ENCODE measurements around the gene BST2. TPM values are rescaled to one million over a fixed set of nuclear protein-coding genes. Genes with fewer than 3 reads are reported as not detected.

BST2 gene
- total and polyA plus RNA-seq, 8 donors = 3.9 to 34.6 (median 16.5) TPM

DNA sequence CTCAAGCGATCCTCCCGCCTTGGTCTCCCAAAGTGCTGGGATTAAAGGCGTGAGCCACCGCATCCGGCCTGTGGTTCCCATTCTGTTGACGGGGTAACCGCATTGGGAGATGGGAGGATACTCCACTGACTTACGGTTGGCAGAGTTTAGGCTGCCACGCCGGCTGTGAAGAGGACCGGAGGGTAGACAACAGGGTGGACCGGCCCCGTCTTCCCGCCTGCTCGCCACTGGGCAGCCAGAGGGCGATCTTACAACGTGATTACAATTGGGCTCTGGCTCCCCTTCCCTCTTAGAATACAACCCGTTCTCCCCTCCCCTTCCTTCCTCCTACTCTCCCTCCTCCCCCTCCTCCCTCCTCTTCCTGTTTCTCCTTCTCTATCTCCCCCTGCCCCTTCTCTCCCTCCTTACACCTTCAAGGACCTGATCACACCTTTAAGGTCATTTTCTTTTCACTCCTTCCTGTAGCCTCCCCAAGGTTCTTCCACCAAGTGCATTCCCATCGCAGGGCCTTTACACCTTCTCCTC, 10.5 kb downstream of the BST2 start:
- TF ChIP-seq, protein P1, sequence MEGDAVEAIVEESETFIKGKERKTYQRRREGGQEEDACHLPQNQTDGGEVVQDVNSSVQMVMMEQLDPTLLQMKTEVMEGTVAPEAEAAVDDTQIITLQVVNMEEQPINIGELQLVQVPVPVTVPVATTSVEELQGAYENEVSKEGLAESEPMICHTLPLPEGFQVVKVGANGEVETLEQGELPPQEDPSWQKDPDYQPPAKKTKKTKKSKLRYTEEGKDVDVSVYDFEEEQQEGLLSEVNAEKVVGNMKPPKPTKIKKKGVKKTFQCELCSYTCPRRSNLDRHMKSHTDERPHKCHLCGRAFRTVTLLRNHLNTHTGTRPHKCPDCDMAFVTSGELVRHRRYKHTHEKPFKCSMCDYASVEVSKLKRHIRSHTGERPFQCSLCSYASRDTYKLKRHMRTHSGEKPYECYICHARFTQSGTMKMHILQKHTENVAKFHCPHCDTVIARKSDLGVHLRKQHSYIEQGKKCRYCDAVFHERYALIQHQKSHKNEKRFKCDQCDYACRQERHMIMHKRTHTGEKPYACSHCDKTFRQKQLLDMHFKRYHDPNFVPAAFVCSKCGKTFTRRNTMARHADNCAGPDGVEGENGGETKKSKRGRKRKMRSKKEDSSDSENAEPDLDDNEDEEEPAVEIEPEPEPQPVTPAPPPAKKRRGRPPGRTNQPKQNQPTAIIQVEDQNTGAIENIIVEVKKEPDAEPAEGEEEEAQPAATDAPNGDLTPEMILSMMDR (IDR thresholded peaks at IDR 0.05) = peak in 1 of 4 donors; percentile 15
- Histone ChIP-seq H3K27ac (no peak overlapping the region), H3K4me1 (peaks cover 0 to 7% (median 6%) of the 10 kb centered on the region in 3 donors), H3K4me3 (no peak overlapping the region), H3K27me3 (peaks cover 0 to 4% (median 0%) of the 10 kb centered on the region in 4 donors), H3K9me3 (no peaks in the 10 kb centered on the region), H3K36me3 (no peaks in the 10 kb centered on the region)
- DNase-seq = peak in 2 of 6 donors; percentile 41 to 68
- intact Hi-C loops (cut with DNase I) = no loop called here
- FAIRE-seq = no peak
- peak in 2 of 4 donors; percentile 33 to 48 for ATAC-seq
- WGBS, 2 donors = 19 to 24% methylated on average over 18 to 19 of the region's 19 CpGs

DNA sequence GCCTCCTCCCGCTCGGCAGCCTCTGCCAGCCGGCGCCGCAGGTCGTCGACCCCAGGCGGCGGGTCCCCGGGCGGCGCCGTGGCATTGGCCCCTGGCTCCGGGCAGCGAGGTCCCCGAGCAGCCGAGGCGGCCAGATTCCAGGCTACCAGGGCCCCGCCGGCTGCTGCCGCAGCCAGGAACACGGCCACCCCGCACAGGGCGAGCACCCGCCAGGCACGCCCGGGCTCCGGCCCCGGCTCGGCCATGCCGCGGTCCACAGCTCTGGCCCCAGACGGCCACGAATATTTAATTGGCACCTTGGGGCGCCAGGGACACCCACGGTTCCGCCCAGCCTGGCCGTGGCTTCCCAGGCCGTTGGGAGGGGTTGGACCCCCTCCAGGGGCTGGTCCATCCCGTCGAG, 11.5 kb downstream of the BST2 start, which contains the start of gene CCDC194:
CCDC194 (minus strand) TSS at position 283 of the 400 bp plus-strand sequence; CDS start at position 245, 38 bp downstream.
- DNase-seq (peak in 1 of 6 donors; percentile 61), FAIRE-seq (no peak), ATAC-seq (no peak)
- intact Hi-C loops (cut with DNase I) = no loop called here
- Histone ChIP-seq H3K4me3 (no peak within 1 kb of the TSS), H3K4me1 (peaks cover 0 to 7% (median 6%) of the 10 kb centered on the region in 3 donors), H3K9me3 (no peaks in the 10 kb centered on the region), H3K36me3 (no peaks in the 10 kb centered on the region), H3K27me3 (peaks cover 0 to 4% (median 0%) of the 10 kb centered on the region in 4 donors), H3K27ac (no peak within 1 kb of the TSS)
- TF ChIP-seq, protein P1 (IDR thresholded peaks at IDR 0.05) = no peak
- 16 to 22% methylated on average over 35 to 41 of the region's 41 CpGs for WGBS, 2 donors

DNA sequence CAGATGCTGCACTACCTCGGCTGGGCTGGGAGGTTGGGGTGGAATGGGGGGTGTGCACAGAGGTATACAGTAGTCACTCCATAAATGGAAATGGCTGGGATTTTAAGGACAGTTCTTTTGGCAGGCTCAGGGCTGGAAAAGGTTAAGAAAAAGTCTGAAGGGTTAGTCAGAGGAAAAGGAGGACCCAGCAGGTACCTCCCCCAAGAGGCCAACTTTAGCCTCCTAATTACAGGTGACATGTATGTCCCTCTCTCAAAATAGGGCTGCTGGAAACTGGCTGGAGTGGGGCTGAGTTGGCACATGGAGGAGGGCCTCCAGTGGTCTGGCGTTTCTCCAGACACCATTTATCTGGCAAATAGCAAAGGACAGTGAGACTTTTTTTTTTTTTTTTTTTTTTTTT, 12.4 kb downstream of the BST2 start:
- H3K36me3 ChIP-seq = no peaks in the 10 kb centered on the region
- DNase-seq (no peak), ATAC-seq (no peak), FAIRE-seq (no peak)
- H3K4me1 ChIP-seq = peaks cover 0 to 7% (median 6%) of the 10 kb centered on the region in 3 donors
- WGBS, 2 donors = 19 to 30% methylated on average over 2 of the region's 2 CpGs
- H3K9me3 ChIP-seq = no peaks in the 10 kb centered on the region
- no peak overlapping the region for H3K27ac ChIP-seq
- peaks cover 0 to 4% (median 0%) of the 10 kb centered on the region in 4 donors for H3K27me3 ChIP-seq
- H3K4me3 ChIP-seq = no peak overlapping the region
- TF ChIP-seq, protein P1 (IDR thresholded peaks at IDR 0.05) = no peak
- intact Hi-C loops (cut with DNase I) = no loop called here

GRCh38 chr19:17391371-17392151, 13.9 kb downstream of the BST2 start:
- Histone ChIP-seq H3K36me3 (no peaks in the 10 kb centered on the region), H3K27me3 (peaks cover 0 to 4% (median 0%) of the 10 kb centered on the region in 4 donors), H3K4me3 (peak overlapping the region in 2 of 4 donors; percentile 17 to 40), H3K4me1 (peaks cover 0 to 7% (median 6%) of the 10 kb centered on the region in 3 donors), H3K27ac (no peak overlapping the region), H3K9me3 (no peaks in the 10 kb centered on the region)
- FAIRE-seq (no peak), DNase-seq (no peak), ATAC-seq (peak in 1 of 4 donors; percentile 5)
- intact Hi-C loops (cut with DNase I) = no loop called here
- 13 to 16% methylated on average over 26 of the region's 26 CpGs for WGBS, 2 donors
- TF ChIP-seq, protein P1 (IDR thresholded peaks at IDR 0.05) = no peak
